Measurements from ENCODE around the gene TMEM179B.

DNA sequence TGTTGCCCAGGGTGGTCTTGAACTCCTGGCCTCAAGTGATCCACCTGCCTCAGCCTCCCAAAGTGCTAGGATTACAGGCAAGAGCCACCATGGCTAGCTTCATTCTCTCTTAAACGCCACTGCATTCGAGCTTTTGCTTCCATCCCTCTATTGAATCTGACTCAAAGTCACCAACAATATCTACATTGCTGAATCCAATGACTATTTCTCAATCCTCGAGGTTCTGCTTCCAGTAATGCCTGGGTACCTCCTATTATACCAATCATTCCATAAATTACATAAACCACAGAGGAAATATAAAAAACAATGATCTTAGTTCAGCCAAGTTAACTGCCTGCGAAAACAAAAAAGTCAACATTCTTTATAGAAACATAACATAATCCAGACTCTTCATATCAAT, 29.9 kb downstream of the TMEM179B start:
- TF ChIP-seq POLR2AphosphoS5 (IDR thresholded peaks at IDR 0.05) (no peak), POLR2A (IDR thresholded peaks at IDR 0.05) (no peak)
- TF ChIP-seq, protein P1, sequence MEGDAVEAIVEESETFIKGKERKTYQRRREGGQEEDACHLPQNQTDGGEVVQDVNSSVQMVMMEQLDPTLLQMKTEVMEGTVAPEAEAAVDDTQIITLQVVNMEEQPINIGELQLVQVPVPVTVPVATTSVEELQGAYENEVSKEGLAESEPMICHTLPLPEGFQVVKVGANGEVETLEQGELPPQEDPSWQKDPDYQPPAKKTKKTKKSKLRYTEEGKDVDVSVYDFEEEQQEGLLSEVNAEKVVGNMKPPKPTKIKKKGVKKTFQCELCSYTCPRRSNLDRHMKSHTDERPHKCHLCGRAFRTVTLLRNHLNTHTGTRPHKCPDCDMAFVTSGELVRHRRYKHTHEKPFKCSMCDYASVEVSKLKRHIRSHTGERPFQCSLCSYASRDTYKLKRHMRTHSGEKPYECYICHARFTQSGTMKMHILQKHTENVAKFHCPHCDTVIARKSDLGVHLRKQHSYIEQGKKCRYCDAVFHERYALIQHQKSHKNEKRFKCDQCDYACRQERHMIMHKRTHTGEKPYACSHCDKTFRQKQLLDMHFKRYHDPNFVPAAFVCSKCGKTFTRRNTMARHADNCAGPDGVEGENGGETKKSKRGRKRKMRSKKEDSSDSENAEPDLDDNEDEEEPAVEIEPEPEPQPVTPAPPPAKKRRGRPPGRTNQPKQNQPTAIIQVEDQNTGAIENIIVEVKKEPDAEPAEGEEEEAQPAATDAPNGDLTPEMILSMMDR (IDR thresholded peaks at IDR 0.05), result no peak

Data from upper lobe of left lung (tissue), 4 donors.